Activated naive CD8-positive, alpha-beta T cell treated with anti-CD3 and anti-CD28 coated beads, Interleukin-2, amount 50 U/mL, for 16 hours (primary cell): Measurements from ENCODE around the gene TTYH1.

ENCODE experiments used
- DNase-seq: peaks from one replicate; pipeline ENCODE4 v3.0.0-alpha.2; 2020; ENCODE audit warnings: low read depth, low spot score

The TTYH1 gene

GRCh38 chr19:54422136-54422535 is 6.9 kb downstream of the TTYH1 start:
- DNase-seq, result no peak

- DNase-seq, result no peak
These were observed 8.9 kb downstream of the TTYH1 start for GRCh38 chr19:54424201-54424600.

DNA sequence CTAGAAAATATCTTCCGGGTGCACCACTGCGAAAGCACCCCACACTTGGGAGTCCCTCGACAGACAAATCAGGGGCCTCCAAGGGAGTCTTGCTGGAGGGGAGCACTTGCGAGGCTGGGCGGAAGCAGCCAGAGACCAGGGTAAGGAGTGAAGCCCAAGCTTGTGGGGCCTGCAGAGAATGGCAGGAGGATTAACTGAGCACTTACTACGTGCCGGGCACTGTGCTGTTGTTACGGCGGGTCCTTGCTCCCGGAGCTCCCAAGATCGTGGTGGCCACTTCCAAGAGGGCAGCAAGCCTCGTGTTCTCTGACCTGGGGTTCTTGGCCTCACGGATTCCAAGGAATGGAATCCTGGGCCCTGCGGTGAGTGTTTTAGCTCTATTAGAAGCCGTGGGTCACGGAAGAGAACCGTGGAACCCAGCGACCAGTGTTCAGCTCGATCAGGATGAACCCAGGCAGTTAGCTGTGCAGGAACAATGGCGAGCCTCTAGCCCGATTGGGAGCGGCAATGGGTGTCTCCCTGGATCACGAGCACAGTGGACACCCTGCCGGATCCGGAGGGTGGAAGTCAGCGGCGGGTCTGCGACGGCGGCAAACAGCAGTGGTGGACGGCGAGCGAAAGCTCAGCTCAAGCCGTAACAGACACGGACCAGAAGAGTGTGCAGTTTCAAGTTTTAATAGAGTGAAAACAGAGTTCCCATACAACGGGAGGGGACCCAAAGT is 9.6 kb downstream of the TTYH1 start:
- DNase-seq, result no peak

DNA sequence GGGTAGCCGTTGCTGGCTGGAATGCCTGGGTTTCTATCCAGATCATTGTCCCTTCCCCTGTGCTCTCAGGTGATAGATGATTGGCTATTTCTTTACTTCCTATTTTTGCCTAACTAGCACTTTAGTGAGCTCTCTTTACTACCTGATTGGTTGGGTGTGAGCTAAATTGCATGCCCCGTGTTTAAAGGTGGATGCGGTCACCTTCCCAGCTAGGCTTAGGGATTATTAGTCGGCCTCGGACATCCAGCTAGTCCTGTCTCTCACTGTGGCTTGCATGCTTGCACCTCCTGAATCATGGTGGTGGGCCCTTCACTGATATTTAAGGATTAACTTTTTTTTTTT is 10.1 kb downstream of the TTYH1 start:
- DNase-seq, result no peak

DNA sequence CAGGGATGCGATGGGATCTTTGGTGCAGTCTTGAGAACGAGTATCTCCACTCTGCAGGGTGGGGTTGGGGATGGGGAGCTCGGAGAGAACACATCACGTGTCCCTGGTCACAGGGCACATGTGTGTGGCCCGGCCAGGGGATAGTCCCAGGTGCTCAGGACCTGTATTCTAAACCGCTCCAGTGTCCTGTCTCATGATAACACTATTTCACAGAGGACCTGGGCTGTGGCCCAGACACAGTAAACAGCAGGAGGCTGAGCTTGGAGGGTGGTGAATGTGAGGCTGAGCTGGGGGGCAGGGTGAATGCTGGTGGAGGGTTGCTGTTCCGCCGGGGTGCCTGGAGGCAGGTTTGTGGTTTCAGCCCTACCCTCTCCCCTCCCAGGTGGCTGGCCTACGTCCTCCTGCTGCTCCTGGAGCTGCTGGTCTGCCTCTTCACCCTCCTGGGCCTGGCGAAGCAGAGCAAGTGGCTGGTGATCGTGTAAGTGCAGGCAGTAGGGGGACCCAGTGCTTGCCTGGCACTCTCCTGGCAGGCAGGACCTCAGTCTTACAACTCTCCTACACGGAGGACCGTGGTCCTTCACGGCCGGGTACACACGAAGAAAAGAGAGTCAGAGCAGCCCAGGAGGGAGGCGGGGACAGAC is 11.1 kb downstream of the TTYH1 start:
- DNase-seq, result no peak

GRCh38 chr19:54427586-54427985 is 12.3 kb downstream of the TTYH1 start:
- no peak for DNase-seq

DNA sequence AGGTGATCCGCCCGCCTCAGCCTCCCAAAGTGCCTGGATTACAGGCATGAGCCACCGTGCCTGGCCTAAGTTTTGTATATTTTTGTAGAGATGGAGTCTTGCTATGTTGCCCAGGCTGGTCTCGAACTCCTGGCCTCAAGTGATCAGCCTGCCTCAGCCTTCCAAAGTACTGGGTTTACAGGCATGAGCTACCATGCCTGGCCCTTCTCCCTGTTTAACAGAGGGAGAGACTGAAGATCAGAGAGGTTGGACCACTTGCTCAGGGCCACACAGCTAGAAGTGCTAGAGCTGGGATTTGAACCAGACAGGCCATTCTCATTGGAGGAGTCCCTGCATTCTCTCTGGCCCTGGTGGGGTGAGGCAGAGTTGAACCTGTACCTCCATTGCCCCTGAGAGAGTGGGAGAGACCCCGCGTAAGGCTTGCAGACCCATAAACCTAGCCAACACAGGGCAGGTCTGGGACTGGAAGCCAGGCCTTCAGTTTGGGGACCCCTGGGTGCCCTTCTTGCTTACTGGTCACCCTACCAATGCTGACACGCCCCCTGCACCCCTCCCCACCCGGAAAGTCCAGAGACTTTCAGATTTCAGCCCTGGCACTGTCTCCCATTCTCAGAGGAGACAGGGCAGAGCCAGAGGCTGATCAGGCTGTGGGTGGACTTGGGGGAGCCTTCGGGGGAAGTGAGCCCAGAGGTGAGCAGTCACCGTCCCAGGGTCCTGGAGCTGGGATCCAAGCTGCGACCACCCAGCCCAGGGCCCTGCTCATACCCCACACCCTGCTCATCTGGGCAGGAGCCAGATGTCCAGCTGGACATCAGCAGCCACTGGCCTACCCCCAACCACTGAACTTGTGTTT is 13.3 kb downstream of the TTYH1 start:
- no peak for DNase-seq

- no peak for DNase-seq
These were observed 13.9 kb downstream of the TTYH1 start for GRCh38 chr19:54429176-54429495.

DNA sequence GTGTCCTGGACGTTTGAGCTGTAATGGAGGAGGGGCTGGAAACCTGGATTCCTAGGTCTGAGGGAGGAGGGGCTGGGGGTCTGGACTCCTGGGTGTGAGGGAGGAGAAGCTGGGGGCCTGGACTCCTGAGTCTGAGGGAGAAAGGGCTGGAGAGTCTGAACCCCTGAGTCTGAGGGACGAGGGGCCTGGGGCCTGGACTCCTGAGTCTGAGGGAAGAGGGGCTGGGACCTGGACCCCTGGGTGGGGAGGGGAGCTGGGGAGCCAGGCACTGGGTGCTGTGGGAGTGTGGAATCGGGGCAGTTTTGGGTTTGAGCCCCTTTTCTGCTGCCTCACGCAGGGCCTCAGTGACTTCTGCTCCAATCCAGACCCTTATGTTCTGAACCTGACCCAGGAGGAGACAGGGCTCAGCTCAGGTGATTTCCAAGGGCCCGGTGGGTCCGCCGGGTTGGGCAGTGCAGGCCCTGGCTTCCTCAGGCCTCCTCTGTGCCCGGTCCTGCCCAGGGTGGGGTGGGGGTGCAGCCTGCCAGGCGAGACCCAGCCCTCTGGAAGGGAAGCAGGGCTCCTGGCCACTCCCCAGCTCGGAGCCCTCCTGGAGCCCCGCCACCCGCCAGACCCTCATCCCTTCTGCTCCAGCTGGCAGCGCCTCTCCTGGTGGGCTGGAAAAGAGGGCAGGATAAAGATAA is 14.4 kb downstream of the TTYH1 start:
- DNase-seq, result no peak

DNA sequence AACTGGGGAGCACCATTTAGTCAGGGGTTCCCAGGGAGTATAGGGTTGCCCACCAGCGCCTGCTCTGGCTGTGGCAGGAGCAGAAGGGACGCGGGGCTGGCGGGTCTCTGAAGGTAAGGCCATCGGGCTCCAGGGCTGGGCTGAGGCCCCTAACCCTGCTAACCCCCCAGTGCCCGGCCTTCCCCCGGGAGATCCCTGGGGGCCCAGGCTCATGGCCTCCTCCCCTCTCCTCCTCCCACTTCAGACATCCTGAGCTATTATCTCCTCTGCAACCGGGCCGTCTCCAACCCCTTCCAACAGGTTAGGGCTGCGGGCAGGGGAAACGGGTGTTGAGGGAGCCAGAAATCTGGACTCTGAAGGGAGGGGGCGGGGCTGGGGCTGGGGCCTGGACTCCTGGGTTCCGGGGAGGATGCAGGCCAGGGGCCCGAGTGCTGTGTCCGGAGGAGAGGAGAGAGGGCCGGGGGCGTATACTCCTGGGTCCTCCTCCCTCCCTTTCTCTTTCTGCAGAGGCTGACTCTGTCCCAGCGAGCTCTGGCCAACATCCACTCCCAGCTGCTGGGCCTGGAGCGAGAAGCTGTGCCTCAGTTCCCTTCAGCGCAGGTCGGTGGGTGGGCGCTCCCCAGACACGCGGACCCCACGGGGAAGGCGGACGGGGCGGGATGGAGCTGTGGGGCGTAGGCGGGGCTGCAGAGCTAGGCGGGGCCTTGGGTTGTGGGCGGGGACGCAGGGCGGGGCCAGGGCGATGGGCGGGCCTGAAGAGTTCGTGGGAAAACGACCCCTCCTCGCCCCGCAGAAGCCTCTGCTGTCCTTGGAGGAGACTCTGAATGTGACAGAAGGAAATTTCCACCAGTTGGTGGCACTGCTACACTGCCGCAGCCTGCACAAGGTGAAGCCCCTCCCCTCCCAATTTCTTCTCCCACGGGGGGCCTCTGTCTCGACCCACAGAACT is 15.3 kb downstream of the TTYH1 start:
- DNase-seq, result no peak

- DNase-seq, result no peak
These were observed 16.1 kb downstream of the TTYH1 start for GRCh38 chr19:54431255-54431838.

DNA sequence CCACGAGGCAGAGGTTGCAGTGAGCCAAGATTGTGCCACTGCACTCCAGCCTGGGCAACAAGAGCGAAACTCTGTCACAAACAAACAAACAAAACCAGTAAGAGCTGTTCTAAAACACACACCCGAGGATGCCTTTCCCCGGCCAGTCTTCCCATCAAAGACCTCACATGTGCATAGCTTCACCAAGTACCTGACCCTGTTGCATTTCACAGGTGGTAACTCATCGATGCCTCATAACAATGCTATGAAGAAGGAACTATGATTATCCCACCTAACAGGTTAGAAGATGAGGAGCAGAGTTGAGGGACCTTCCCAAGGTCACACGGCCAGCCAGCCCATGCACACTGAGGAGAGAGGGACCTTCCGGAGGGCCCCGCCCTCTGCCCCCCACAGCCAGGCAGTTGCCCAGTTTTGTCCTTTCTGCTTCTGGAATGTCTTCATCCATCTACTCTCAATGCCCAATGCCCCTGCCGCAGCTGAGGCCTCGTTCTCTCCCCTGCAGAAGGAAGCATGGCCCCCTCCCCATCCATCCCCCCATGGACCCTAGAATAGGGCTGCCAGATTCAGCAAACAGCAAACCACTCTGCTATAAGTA is 17.0 kb downstream of the TTYH1 start:
- no peak for DNase-seq

GRCh38 chr19:54433697-54434096 is 18.4 kb downstream of the TTYH1 start:
- no peak for DNase-seq

DNA sequence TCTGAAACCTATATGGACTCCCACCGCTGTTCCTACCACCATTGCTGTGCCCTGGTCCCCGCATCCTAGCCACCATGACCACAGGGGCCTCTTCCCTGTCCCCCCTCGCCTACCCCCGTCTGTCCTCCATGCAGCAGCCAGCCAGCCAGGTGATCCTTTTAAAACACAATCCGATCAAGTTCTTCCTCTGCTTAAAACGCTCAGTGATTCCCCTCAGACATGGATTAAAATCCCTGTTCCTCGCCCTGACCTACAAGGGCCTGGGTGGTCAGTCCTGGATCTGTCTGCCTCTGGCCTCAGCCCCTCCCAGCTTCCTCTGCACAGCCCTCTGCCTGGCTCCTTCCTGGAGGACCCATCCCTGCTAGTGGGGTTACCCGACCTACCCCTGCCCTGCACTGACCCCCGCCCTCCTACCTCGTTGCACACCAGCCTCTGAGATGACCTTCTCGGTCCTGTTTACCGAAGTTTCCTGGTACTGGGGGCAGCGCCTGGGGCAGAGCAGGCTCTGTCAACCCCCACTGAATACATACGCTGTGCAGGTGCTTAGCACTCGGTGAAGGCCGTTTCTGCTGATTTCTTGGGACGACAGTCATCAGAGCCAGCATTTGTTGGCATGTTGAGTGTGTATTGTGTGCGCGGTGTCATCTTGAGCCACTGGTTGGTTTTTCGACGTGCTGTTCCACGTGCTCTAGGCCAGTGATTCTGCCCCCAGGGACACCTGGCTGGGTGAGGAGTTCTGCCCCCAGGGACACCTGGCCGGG is 19.0 kb downstream of the TTYH1 start:
- DNase-seq, result no peak

DNA sequence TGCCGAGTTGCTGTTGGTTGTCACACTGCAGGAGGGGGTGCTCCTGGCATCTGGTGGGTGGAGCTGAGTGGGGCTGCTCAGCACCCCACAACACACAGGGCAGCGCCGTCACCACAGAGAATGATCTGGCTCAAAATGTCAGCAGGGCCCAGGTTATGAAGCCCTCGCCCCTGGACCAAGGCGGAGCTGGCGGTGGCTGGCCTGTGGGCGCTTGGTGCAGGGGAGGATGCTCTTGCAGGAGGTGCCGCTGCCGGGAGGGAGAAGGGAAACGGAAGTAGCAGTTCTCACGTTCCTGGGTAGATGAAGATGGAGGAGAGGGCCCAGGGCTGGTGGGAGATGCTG is 19.6 kb downstream of the TTYH1 start:
- no peak for DNase-seq

DNA sequence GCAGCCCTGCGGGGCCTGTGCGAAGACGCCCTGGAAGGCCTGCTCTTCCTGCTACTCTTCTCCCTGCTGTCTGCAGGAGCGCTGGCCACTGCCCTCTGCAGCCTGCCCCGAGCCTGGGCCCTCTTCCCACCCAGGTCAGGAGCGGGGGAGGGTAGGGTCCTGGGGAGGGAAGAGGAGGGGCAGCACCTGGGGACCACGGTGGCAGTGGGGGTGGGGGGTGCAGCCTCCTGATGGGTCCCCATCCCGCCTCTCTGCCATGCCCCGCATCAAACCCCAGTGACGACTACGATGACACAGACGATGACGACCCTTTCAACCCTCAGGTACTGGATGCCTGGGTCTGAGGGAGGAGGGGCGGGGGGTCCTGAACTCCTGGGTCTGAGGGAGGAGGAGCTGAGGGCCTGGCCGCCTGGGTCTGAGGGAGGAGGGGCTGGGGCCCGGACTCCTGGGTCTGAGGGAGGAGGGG is 20.3 kb downstream of the TTYH1 start:
- DNase-seq, result no peak

DNA sequence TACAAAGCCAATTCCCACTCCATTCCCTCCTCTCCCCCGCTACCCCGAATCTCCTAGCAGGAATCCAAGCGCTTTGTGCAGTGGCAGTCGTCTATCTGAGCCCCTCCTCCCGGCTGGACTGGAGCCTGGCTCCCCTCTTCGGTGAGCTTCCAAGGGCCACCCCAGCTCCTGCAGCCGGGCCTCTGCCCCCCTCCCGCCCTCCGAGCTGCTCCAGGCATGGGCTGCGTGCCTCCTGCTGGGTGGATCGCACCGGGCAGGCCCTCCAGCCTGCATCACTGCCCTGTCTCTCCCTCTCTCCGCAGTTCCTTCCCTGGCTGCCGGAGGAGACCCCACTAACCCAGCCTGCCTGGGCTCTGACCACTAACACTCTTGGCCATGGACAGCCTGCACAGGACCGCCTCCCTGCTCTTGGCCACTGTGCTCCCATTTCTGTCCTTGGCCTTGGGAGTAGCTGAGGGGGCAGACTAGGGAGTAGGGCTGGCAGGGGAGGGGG is 20.8 kb downstream of the TTYH1 start:
- no peak for DNase-seq

- DNase-seq, result no peak
These were observed 21.5 kb downstream of the TTYH1 start for GRCh38 chr19:54436628-54437252.
